HG03108 (cell line): ENCODE data around the gene SNTA1.
"Not testable (repeated sequence)": the region's sequence is repeated elsewhere in the genome, so short reads cannot be mapped to it uniquely, and the experiment has no call there.

Experiments used
- ATAC-seq: cut with Tn5 transposase; IDR thresholded peaks from one replicate; pipeline ENCODE4 v1.9.1; 2021; ENCODE audit warnings: moderate library complexity; ENCODE audit not compliant: unreplicated experiment

SNTA1 gene

GRCh38 chr20:33443512-33444239 is at the start of gene SNTA1:
Gene SNTA1, minus strand, starts transcription at chr20:33443763. Its CDS starts 143 bp downstream, at chr20:33443620.
- ATAC-seq = peak; percentile 58

- ATAC-seq = no peak
Measured at GRCh38 chr20:33490934-33491656, 47.5 kb upstream of the SNTA1 start.

- peak; percentile 39 for ATAC-seq
Measured at GRCh38 chr20:33490023-33490933, 46.7 kb upstream of the SNTA1 start, which contains the start of gene CBFA2T2. Gene CBFA2T2, plus strand, starts transcription at chr20:33490096. Its CDS starts 172 bp downstream, at chr20:33490268.

GRCh38 chr20:33489495-33490022 is 46.0 kb upstream of the SNTA1 start:
- ATAC-seq = peak; percentile 94

DNA sequence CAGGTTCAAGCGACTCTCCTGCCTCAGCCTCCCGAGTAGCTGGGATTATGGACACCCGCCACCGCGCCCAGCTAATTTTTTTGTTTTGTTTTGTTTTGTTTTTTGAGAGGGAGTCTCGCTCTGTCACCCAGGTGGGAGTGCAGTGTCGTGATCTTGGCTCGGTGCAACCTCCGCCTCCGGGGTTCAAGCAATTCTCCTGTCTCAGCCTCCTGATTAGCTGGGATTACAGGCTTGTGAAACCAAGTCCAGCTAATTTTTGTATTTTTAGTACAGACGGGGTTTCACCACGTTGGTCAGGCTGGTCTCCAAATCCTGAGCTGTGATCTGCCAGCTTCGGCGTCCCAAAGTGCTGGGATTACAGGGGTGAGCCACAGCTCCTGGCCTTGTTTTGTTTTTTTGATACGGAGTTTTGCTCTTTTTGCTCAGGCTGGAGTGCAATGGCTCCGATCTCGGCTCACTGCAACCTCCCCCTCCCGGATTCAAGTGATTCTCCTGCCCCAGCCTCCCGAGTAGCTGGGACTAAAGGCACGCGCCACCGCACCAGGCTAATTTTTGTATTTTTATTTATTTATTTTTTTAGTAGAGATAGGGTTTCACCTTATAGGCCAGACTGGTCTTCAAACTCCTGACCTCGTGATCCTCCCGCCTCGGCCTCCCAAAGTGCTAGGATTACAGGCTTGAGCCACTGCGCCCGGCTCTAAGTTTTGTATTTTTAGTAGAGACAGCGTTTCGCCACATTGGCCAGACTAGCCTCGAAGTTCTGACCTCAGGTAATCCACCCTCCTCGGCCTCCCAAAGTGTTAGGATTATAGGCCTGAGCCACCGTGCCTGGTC is 45.3 kb upstream of the SNTA1 start:
- not testable (repeated sequence) for ATAC-seq

- no peak for ATAC-seq
Measured at GRCh38 chr20:33488201-33488600, 44.6 kb upstream of the SNTA1 start.

DNA sequence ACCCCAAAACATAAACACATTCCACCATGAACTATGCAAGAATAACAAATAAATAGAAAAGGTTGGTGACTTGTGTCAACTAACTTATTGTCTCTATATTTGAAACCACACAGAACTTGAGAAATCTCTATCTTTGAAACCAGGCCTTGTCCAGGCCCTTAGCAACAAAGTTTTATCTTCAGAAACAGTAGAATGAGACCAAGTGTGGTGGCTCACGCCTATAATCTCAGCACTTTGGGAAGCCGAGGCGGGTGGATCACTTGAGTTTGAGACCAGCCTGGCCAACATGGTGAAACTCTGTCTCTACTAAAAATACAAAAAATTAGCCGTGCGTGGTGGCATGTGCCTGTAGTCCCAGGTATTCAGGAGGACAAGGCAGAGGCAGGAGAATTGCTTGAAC is 39.6 kb upstream of the SNTA1 start:
- ATAC-seq = not testable (repeated sequence)

GRCh38 chr20:33482581-33482980 is 39.0 kb upstream of the SNTA1 start:
- no peak for ATAC-seq

DNA sequence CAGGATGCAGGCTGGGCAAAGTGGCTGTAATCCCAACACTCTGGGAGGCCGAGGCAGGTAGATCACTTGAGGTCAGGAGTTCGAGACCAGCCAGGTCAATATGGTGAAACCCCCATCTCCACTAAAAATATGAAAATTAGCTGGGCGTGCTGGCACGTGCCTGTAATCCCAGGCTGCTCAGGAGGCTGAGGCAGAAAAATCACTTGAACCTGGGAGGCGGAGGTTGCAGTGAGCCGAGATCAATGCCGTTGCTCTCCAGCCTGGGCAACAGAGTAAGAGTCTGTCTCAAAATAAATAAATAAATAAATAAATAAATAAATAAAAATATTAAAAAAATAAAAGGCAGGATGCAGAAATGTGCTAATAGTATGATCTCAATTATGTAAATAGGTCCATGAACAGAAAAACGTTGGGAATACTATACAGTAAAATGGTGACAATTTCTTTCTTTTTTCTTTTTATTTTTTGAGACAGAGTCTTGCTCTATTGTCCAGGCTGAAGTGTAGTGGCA is 37.9 kb upstream of the SNTA1 start:
- ATAC-seq = no peak

- no peak for ATAC-seq
Measured at GRCh38 chr20:33480048-33480447, 36.5 kb upstream of the SNTA1 start.

DNA sequence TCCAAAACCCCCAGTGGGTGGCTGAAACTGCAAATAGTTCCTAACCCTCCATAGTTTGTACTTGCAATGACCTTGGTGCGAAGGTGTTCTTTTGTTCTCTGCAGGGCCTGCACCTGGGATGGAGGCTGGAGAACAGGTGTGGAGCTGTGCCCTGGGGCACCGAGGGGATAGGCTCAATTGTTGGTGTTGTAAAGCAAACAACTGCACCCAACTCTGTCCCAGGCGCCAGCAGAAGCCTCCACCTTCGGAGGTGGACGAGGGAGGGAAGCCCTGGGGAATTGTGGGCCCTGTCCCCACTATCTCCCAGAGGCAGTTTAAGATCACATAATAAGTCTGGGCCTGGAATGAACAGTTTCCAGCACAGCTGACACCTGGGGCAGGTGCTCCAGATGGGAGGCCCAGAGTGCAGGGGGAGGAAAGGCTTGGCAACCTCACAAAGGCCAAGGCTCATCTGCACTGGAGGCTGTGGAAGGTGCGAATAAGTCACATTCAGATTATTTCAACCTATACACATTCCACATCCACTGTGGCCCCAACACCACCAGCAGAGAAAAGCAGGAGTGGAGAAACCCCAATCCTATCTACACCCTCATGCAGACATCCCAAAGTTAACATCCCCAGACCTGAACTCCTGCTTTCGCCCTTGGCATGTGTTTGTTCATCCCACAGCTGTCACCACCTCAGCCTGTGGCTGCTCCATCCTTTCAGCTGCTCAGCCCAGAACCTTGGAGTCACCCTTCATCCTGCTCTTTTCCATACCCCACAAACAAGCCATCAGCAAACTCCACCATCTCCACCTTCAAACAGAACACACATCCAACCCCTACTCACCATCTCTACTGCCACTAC is 34.0 kb upstream of the SNTA1 start:
- no peak for ATAC-seq

- no peak for ATAC-seq
Measured at GRCh38 chr20:33475381-33476152, 32.0 kb upstream of the SNTA1 start.

- no peak for ATAC-seq
Measured at GRCh38 chr20:33474963-33475362, 31.4 kb upstream of the SNTA1 start.

- ATAC-seq = no peak
Measured at GRCh38 chr20:33474097-33474873, 30.7 kb upstream of the SNTA1 start.

DNA sequence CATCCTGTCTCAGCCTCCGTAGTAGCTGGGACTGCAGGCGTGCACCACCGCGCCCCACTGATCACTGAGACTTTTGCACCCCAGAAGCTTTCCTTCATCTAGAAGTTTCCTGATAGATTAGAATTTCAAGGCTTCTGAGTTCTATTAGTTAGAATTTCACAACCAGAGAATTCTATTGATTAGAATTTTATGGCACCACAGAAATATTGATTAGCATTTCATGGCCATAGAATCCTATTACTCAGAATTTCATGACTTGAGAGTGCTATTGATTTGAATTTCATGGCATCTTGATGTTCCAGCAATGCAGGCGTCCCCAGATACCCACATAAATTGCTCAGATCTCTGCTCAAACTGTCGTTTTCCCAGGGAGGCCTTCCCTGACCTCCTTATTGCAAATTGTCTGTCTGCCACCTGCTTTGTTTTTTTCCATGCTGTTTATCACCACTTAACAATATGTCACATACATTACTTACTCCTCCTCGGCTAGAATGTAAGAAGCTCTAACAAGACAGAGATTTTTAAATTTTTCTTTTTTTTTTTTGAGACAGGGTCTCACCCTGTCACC is 29.4 kb upstream of the SNTA1 start:
- ATAC-seq = no peak

DNA sequence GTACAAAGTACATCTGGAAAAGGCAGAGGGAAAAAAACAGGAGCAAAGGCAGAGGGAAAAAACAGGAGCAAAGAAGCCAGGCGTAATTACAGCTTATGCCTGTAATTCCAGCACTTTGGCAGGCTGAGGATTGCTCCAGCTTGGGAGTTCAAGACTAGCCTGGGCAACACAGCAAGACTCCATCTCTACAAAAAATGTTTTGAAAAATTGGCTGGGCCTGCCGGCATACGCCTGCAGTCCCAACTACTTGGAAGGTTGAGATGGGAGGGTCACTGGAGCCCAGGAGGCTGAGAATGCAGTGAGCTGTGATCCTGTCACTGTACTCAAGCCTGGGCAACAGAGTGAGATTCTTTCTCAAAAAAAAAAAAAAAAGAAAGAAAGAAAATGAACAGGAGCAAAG is 27.3 kb upstream of the SNTA1 start:
- no peak for ATAC-seq

GRCh38 chr20:33470457-33470856 is 26.9 kb upstream of the SNTA1 start:
- no peak for ATAC-seq
